Measurements from ENCODE around the gene ENG.

DNA sequence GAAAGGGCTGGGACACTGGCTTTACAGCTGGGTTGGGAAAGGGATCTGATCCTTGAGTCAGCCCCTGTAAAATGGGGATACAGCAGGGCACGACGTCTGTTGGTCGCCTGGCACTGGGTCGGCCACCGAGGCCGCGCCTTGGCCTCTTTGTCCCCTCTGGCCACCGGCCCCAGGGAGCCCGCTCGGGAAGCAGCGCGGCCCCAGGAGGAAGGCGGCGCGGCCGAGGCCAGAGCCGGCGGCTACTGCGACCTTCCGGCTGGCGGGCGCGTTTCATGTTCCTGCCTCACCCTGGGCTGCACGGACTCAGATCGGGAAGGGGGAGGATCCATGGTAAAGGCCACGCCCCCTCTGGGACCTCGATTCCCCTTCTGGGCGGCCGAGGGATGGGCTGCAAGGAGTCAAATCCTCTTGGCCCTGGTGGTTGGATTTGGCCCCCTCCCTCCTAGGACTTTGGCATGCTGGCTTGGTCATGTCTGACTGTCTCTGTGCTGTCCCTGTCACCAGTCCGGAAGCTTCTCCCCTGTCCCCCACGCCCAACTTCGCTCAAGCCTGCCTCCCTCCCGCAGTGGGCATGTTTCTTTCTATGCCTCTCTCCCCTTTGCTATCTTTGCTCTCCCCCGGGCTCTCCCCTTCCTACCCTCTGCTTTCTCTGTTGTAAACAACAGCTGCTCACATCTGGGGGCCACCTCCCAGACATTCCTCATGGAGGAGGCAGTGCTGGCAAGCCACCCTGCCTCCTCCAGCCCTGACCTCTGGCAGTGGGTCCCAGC is 26.0 kb downstream of the ENG start:
- TF ChIP-seq, protein P1, sequence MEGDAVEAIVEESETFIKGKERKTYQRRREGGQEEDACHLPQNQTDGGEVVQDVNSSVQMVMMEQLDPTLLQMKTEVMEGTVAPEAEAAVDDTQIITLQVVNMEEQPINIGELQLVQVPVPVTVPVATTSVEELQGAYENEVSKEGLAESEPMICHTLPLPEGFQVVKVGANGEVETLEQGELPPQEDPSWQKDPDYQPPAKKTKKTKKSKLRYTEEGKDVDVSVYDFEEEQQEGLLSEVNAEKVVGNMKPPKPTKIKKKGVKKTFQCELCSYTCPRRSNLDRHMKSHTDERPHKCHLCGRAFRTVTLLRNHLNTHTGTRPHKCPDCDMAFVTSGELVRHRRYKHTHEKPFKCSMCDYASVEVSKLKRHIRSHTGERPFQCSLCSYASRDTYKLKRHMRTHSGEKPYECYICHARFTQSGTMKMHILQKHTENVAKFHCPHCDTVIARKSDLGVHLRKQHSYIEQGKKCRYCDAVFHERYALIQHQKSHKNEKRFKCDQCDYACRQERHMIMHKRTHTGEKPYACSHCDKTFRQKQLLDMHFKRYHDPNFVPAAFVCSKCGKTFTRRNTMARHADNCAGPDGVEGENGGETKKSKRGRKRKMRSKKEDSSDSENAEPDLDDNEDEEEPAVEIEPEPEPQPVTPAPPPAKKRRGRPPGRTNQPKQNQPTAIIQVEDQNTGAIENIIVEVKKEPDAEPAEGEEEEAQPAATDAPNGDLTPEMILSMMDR (IDR thresholded peaks at IDR 0.05) = peak in 1 of 4 experiments; percentile 30
- TF ChIP-seq POLR2A (IDR thresholded peaks at IDR 0.05) = peak; percentile 79 to 87
